GM18508 (cell line): ENCODE data around the gene B3GNT3.

Source experiments
- ATAC-seq: cut with Tn5 transposase; IDR thresholded peaks from one replicate; pipeline ENCODE4 v1.9.1; 2021; ENCODE audit warnings: moderate number of reproducible peaks; ENCODE audit not compliant: insufficient read depth, unreplicated experiment

The B3GNT3 gene

DNA sequence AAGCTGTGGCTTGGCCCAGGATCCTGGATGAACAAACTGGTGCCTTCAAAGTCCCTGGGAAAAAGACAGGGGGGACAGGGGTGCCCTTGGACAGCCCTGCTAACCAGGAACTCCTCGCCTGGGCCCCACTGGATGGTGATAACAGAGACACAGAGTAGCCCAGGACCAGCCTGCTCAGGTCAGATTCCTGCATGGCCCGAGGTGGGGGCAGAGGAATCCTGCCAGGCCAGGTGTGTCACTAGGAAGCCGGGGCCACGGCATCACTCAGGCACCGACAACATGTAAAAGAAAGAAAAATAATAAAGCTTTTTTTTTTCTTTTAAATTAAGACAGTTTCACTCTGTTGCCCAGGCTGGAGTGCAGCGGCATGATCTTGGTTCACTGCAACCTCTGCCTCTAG is 59.1 kb downstream of the B3GNT3 start:
- no peak for ATAC-seq

DNA sequence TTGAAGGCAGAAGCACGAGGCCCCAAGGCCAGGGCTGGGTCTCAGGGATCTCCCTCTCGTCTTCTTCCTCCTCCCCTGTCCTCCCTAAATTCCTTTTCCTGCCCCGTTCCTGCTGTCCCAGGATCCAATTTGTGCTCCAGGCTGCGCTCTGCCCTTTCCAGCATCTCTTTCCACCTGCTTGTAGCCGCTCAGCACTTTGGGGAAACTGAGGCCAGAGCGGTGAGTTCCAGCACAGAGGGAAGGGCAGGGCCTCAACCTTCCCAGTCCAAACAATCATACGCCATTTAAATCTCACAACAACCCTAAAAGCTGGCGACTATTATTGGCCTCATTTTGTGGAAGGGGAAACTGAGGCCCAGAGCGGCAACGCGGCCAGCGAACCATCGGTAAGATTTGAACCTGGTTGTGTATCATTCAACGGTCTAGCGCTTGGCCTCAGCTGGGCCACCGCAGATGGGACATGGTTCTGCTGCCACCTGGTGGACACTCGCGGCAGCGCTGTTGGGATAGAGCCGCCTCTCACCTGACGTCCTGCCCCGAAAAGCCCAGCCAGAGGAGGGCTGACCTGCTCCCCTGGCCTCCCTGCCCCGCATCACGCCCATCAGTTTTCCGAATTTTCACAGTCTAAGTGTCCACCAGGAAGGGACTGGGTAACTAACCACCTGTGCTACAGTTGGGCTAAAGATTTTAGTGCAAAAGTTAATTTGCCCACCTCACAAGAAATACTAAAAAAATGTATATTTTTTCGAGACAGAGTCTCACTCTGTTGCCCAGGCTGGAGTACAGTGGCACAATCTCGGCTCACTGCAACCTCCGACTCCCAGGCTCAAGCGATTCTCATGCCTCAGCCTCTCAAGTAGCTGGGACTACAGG is 60.6 kb downstream of the B3GNT3 start:
- no peak for ATAC-seq

DNA sequence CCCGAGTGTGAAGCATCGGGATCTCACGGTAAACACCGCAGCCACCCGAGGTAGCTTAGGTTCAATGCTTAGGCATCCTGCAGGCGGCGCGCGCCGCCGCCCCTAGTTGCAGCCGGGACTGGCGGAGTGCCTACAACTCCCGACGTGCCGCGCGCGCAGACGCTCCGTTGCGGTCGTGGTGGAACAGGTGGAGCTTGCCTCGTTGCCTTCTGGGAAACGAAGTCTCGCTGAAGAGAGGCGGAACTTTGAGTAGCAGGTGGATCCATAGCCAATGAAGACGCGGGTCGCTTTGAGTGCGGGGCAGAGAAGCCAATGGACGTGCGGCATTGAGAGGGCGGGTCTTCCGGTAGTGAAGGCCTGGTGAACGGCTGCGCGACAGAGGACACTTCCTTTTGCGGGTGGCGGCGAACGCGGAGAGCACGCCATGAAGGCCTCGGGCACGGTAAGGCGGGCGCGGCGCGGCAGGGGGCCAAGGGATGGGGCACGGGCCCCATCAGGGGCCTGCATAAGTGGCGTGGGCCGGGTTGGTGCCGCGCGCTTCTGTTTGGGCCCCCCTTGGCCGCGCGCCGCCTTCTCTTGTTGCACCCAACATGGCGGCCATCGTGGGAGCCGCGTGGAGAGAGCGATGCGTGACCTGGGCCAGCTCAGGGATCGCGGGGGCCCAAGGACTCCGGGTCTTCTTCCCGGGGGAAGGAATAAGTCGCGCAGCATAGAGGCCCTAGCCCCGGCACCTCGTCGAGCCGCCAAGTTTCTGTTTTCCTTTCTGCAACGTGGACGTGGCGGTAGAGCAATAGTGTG is 64.8 kb downstream of the B3GNT3 start, which contains the start of gene RPL18A:
Gene RPL18A, plus strand, starts transcription at position 378 of the 798 bp plus-strand sequence. Its CDS starts 47 bp downstream, at position 425.
- peak; percentile 71 for ATAC-seq

GRCh38 chr19:17860331-17860992 is 65.5 kb downstream of the B3GNT3 start:
- no peak for ATAC-seq

DNA sequence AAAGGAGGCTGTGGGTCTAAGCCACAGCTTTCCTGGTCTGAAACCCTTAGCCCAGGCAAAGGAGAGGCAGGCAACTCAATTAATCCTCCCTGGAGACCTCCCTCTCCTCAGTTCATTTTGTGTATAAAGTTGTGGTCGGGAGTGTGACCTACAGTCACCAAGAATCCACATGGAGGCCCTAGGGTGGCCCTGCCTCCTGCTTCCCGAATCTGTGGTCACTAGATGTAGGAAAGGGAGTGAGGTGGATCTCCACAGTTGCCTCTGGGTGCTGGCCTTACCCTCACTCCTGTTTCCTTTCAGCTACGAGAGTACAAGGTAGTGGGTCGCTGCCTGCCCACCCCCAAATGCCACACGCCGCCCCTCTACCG is 66.0 kb downstream of the B3GNT3 start:
- no peak for ATAC-seq

DNA sequence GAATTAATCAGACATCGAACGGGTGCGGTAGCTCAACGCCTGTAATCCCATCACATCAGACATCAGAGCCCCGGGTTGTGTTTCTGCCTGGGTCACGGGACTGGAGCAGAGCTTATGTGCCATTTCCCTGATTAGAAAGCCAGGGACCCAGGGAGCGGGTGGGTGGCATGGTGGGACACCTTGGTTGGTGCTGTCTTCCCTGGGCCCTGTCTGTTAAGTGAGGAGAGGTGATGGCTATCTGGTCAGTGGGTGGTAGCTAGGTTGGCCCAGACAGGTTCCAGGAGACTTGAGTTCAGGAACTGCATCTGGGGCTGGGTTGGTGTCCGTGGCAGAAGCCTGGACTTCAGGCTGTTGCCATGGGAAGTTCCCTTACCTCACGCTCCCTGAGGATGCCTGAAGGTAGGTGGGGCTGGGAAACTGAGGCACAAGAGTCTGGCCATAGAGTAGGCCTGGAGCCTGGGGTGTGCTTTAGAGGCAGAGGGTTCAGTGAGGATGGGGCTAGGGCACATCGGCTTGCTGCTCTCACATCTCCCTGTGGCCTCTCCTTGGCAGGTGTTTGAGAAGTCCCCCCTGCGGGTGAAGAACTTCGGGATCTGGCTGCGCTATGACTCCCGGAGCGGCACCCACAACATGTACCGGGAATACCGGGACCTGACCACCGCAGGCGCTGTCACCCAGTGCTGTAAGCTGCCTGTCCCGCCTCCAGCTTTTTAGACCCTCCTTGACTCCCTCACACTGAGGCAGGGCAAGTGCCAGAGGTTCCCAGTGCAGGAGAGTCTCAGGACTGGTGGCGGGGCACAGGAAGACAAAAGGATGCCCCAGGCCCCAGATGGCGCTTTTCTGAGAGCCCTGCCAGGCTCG is 66.8 kb downstream of the B3GNT3 start:
- no peak for ATAC-seq

GRCh38 chr19:17862711-17863519 is 68.0 kb downstream of the B3GNT3 start:
- no peak for ATAC-seq
